H9 (cell line): ENCODE data around the gene RAPH1. TPM values are rescaled to one million over a fixed set of nuclear protein-coding genes. Genes with fewer than 3 reads are reported as not detected.

Source experiments
- DNase-seq: peaks from one replicate; pipeline ENCODE4 v3.0.0-alpha.2; 2017
- H2AFZ ChIP-seq: one replicate; pipeline ENCODE4 v1.6.1; 2013; ENCODE audit warnings: mild to moderate bottlenecking, low read length, control low read depth, moderate library complexity
- H2AK5ac ChIP-seq: 2 replicates; pipeline ENCODE4 v1.6.1; 2013; ENCODE audit warnings: low read length, control low read depth, mixed read lengths; ENCODE audit not compliant: insufficient read length
- H2BK120ac ChIP-seq: one replicate; pipeline ENCODE4 v1.6.1; 2013; ENCODE audit warnings: low read depth, mild to moderate bottlenecking, low read length, control low read depth, inconsistent platforms; ENCODE audit not compliant: poor library complexity, severe bottlenecking
- H2BK12ac ChIP-seq: 2 replicates; pipeline ENCODE4 v1.6.1; 2013; ENCODE audit warnings: low read length, control low read depth, mixed read lengths, low read depth; ENCODE audit not compliant: insufficient read length
- H2BK15ac ChIP-seq: 2 replicates; pipeline ENCODE4 v1.6.1; 2013; ENCODE audit warnings: low read depth, low read length, control low read depth
- H2BK20ac ChIP-seq: one replicate; pipeline ENCODE4 v1.6.1; 2013; ENCODE audit warnings: low read depth, mild to moderate bottlenecking, low read length, control low read depth, inconsistent platforms; ENCODE audit not compliant: poor library complexity, severe bottlenecking
- H2BK5ac ChIP-seq: 2 replicates; pipeline ENCODE4 v1.6.1; 2013; ENCODE audit warnings: low read length, control low read depth, mixed read lengths; ENCODE audit not compliant: insufficient read length
- H3K14ac ChIP-seq: 2 replicates; pipeline ENCODE4 v1.6.1; 2013; ENCODE audit warnings: low read length, control low read depth; ENCODE audit not compliant: insufficient read depth
- H3K18ac ChIP-seq: 2 replicates; pipeline ENCODE4 v1.6.1; 2013; ENCODE audit warnings: low read depth, mild to moderate bottlenecking, mixed read lengths, low read length, control low read depth; ENCODE audit not compliant: insufficient read length
- H3K23ac ChIP-seq: 2 replicates; pipeline ENCODE4 v1.6.1; 2013; ENCODE audit warnings: low read length, control low read depth, mixed read lengths, low read depth; ENCODE audit not compliant: insufficient read length
- H3K23me2 ChIP-seq: 2 replicates; pipeline ENCODE4 v1.6.1; 2013; ENCODE audit warnings: low read depth, mild to moderate bottlenecking, mixed read lengths, low read length, control low read depth; ENCODE audit not compliant: insufficient read length, poor library complexity, severe bottlenecking
- H3K27ac ChIP-seq: 2 replicates; pipeline ENCODE4 v1.5.1; 2013; ENCODE audit warnings: low read length, control low read depth, mixed read lengths, low read depth; ENCODE audit not compliant: insufficient read length
- H3K27me3 ChIP-seq: 2 replicates; pipeline ENCODE4 v1.6.1; 2013; ENCODE audit warnings: low read length, control low read depth, inconsistent platforms; ENCODE audit not compliant: insufficient read depth
- H3K4ac ChIP-seq: 2 replicates; pipeline ENCODE4 v1.6.1; 2013; ENCODE audit warnings: low read depth, mild to moderate bottlenecking, control low read depth, inconsistent platforms, low read length, moderate library complexity
- H3K4me1 ChIP-seq: 2 replicates; pipeline ENCODE4 v1.6.1; 2013; ENCODE audit warnings: low read length, control low read depth, inconsistent platforms; ENCODE audit not compliant: insufficient read depth
- H3K4me2 ChIP-seq: 2 replicates; pipeline ENCODE4 v1.6.1; 2013; ENCODE audit warnings: low read length, control low read depth, mixed read lengths; ENCODE audit not compliant: insufficient read length, insufficient read depth
- H3K56ac ChIP-seq: 2 replicates; pipeline ENCODE4 v1.6.1; 2013; ENCODE audit warnings: low read depth, mild to moderate bottlenecking, mixed read lengths, low read length, control low read depth; ENCODE audit not compliant: insufficient read length
- H3K79me1 ChIP-seq: 2 replicates; pipeline ENCODE4 v1.6.1; 2013; ENCODE audit warnings: low read depth, mild to moderate bottlenecking, moderate library complexity, low read length, control low read depth, inconsistent platforms; ENCODE audit not compliant: insufficient read depth, poor library complexity, severe bottlenecking
- H3K79me2 ChIP-seq: 2 replicates; pipeline ENCODE4 v1.6.1; 2013; ENCODE audit warnings: low read length, control low read depth, inconsistent platforms; ENCODE audit not compliant: insufficient read depth
- H3K9ac ChIP-seq: 2 replicates; pipeline ENCODE4 v1.6.1; 2013; ENCODE audit warnings: low read length, control low read depth, mixed read lengths; ENCODE audit not compliant: insufficient read length; ENCODE audit errors: extremely low read depth
- H3K9me3 ChIP-seq: one replicate; pipeline ENCODE4 v1.6.1; 2013; ENCODE audit warnings: low read depth, low read length, inconsistent platforms; ENCODE audit not compliant: control insufficient read depth
- H3T11ph ChIP-seq: one replicate; pipeline ENCODE4 v1.6.1; 2013; ENCODE audit warnings: mild to moderate bottlenecking, low read length, control low read depth, inconsistent platforms
- H4K20me1 ChIP-seq: one replicate; pipeline ENCODE4 v1.6.1; 2013; ENCODE audit not compliant: control insufficient read depth, insufficient read length, insufficient read depth
- H4K5ac ChIP-seq: 2 replicates; pipeline ENCODE4 v1.6.1; 2013; ENCODE audit warnings: low read depth, mild to moderate bottlenecking, mixed read lengths, low read length, control low read depth; ENCODE audit not compliant: insufficient read length
- H4K8ac ChIP-seq: replicated peaks from 2 replicates; pipeline ENCODE4 v1.6.1; 2013; ENCODE audit warnings: low read length, control low read depth, mixed read lengths, low read depth; ENCODE audit not compliant: insufficient read length
- H4K91ac ChIP-seq: 2 replicates; pipeline ENCODE4 v1.6.1; 2013; ENCODE audit warnings: low read depth, mild to moderate bottlenecking, moderate library complexity, mixed read lengths, low read length, control low read depth; ENCODE audit not compliant: insufficient read length
- H3K27ac Mint-ChIP-seq, 3 experiments: 2 replicates in 2 of 3; 3 replicates in 1 of 3; pipeline ENCODE4 v1.8.0; 2020 to 2021; ENCODE audit warnings: mixed read lengths in 3 of 3, mild to moderate bottlenecking in 1 of 3, moderate library complexity in 1 of 3
- H3K27me3 Mint-ChIP-seq: 2 replicates; pipeline ENCODE4 v1.8.0; 2021; ENCODE audit warnings: low read depth, mild to moderate bottlenecking, moderate library complexity, mixed read lengths
- H3K36me3 Mint-ChIP-seq, 3 experiments: 2 replicates in 2 of 3; 3 replicates in 1 of 3; pipeline ENCODE4 v1.8.0; 2020 to 2021; ENCODE audit warnings: low read depth in 3 of 3, mixed read lengths in 3 of 3; ENCODE audit not compliant: insufficient read depth in 1 of 3
- H3K4me1 Mint-ChIP-seq, 2 experiments: 2 replicates each; pipeline ENCODE4 v1.8.0; 2020; ENCODE audit warnings: mixed read lengths in 2 of 2
- H3K4me3 Mint-ChIP-seq, 2 experiments: 2 replicates in 1 of 2; 3 replicates in 1 of 2; pipeline ENCODE4 v1.8.0; 2020 to 2021; ENCODE audit warnings: mild to moderate bottlenecking in 2 of 2, mixed read lengths in 2 of 2, moderate library complexity in 1 of 2
- H3K9me3 Mint-ChIP-seq, 2 experiments: 2 replicates in 1 of 2; 3 replicates in 1 of 2; pipeline ENCODE4 v1.8.0; 2020; ENCODE audit warnings: mild to moderate bottlenecking in 2 of 2, mixed read lengths in 2 of 2, moderate library complexity in 1 of 2
- total RNA-seq: library from RNA; stranded (reverse); gene quantifications from 2 replicates; pipeline ENCODE4 v1.2.1, GENCODE V29; 2021
- TF ChIP-seq, protein P1 (sequence below): fragments of 200-600 bp; sonication (generic); conservative IDR thresholded peaks from 3 replicates; pipeline ENCODE4 v1.8.0; 2021; ENCODE audit warnings: antibody characterized with exemption, mild to moderate bottlenecking

Gene RAPH1
- total RNA-seq, 1 experiment from 2014 or later = 17.1 TPM

DNA sequence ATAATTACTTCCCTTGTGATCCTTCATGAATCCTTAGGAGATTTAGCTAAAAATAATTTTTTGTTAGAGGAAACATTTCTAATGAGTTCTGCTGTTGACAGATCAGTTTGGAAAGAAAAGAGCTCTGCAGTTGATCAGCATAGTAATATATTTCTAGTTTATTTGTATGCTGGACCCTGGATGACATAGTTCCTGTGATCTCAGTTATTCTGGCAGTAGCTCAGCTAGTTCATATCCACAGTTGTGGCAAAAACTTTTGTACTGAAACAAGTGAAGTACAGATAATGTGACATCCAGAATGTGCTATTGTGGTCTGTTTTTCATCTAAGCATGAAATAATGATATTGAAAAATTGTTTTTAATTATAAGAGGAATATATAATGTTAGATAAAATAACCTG lies 173.2 kb downstream of the RAPH1 start:
- H3K23ac ChIP-seq = no peak overlapping the region
- no peak overlapping the region for H3T11ph ChIP-seq
- H2BK120ac ChIP-seq = no peak overlapping the region
- H3K9me3 ChIP-seq = no peaks in the 10 kb centered on the region
- H3K79me2 ChIP-seq = peaks cover 9% of the 10 kb centered on the region; the same call in 1 of the 2 replicates
- H3K18ac ChIP-seq = no peak overlapping the region
- no peak overlapping the region for H2BK12ac ChIP-seq
- no peak overlapping the region for H2BK5ac ChIP-seq
- no peak overlapping the region for H2AK5ac ChIP-seq
- H3K56ac ChIP-seq = no peak overlapping the region
- no peak overlapping the region for H3K4me2 ChIP-seq
- Mint-ChIP-seq H3K9me3 (peaks cover 0 to 11% of the 10 kb centered on the region in 2 experiments; a peak in 3 of 5 replicates), H3K4me3 (no peak overlapping the region), H3K36me3 (peaks cover 22 to 23% (median 23%) of the 10 kb centered on the region in 3 experiments), H3K27ac (no peak overlapping the region), H3K4me1 (peaks cover 8 to 14% of the 10 kb centered on the region in 2 experiments; a peak in 3 of 4 replicates), H3K27me3 (no peaks in the 10 kb centered on the region)
- no peak overlapping the region for H3K4ac ChIP-seq
- no peaks in the 10 kb centered on the region for H4K20me1 ChIP-seq
- H4K5ac ChIP-seq = no peak overlapping the region
- no peak overlapping the region for H2BK15ac ChIP-seq
- no peak overlapping the region for H4K8ac ChIP-seq
- no peak overlapping the region for H3K27ac ChIP-seq
- H2BK20ac ChIP-seq = no peak overlapping the region
- TF ChIP-seq, protein P1, sequence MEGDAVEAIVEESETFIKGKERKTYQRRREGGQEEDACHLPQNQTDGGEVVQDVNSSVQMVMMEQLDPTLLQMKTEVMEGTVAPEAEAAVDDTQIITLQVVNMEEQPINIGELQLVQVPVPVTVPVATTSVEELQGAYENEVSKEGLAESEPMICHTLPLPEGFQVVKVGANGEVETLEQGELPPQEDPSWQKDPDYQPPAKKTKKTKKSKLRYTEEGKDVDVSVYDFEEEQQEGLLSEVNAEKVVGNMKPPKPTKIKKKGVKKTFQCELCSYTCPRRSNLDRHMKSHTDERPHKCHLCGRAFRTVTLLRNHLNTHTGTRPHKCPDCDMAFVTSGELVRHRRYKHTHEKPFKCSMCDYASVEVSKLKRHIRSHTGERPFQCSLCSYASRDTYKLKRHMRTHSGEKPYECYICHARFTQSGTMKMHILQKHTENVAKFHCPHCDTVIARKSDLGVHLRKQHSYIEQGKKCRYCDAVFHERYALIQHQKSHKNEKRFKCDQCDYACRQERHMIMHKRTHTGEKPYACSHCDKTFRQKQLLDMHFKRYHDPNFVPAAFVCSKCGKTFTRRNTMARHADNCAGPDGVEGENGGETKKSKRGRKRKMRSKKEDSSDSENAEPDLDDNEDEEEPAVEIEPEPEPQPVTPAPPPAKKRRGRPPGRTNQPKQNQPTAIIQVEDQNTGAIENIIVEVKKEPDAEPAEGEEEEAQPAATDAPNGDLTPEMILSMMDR = no peak
- no peak for DNase-seq
- no peaks in the 10 kb centered on the region for H3K23me2 ChIP-seq
- H3K9ac ChIP-seq = no peak overlapping the region
- no peak overlapping the region for H4K91ac ChIP-seq
- peaks cover 4% of the 10 kb centered on the region for H3K79me1 ChIP-seq
- no peak overlapping the region for H3K14ac ChIP-seq
- no peaks in the 10 kb centered on the region for H3K4me1 ChIP-seq
- no peak overlapping the region for H2AFZ ChIP-seq
- no peaks in the 10 kb centered on the region for H3K27me3 ChIP-seq
